Right atrium auricular region (tissue), 2 donors: Measurements from ENCODE around the gene ARID3B. TPM values are rescaled to one million over a fixed set of nuclear protein-coding genes. Genes with fewer than 3 reads are reported as not detected.
"Not testable (repeated sequence)": the region's sequence is repeated elsewhere in the genome, so short reads cannot be mapped to it uniquely, and the experiment has no call there.

Experiments used
- DNase-seq: peaks from one replicate; pipeline ENCODE4 v3.0.0-alpha.2; 2019; ENCODE audit warnings: low spot score
- H3K27ac ChIP-seq, 2 donors: fragments of 200-600 bp; sonication (generic); 1 replicate in 1 of 2; 2 replicates in 1 of 2; pipeline ENCODE4 v1.5.1; 2016 to 2019
- H3K27me3 ChIP-seq, 2 donors: fragments of 200-600 bp; sonication (generic); one replicate each; pipeline versions ENCODE4 v1.5.1 to v1.6.0; 2017 to 2019
- H3K36me3 ChIP-seq: fragments of 200-600 bp; sonication (generic); one replicate; pipeline ENCODE4 v1.5.1; 2016
- H3K4me1 ChIP-seq, 2 donors: fragments of 200-600 bp; sonication (generic); one replicate each; pipeline versions ENCODE4 v1.5.1 to v1.6.0; 2017 to 2019
- H3K4me3 ChIP-seq, 2 donors: fragments of 200-600 bp; sonication (generic); 1 replicate in 1 of 2; 2 replicates in 1 of 2; pipeline ENCODE4 v1.5.1; 2017 to 2019; ENCODE audit warnings: mild to moderate bottlenecking in 1 of 2, moderate library complexity in 1 of 2
- H3K9me3 ChIP-seq, 2 donors: fragments of 200-600 bp; sonication (generic); one replicate each; pipeline ENCODE4 v1.5.1; 2019
- total RNA-seq, 2 donors: library from RNA; depleted of rRNA; stranded (reverse); fragments of >200 nt; gene quantifications; one replicate each; pipeline ENCODE4 v1.1.0, GENCODE V29; 2016
- TF ChIP-seq, protein P1 (sequence below), 2 donors: fragments of 200-600 bp; sonication (generic); IDR thresholded peaks; one replicate each; pipeline ENCODE4 v1.5.1; 2019; ENCODE audit warnings: antibody characterized with exemption in 2 of 2

Gene ARID3B
- total RNA-seq, 2 donors from 2014 or later: 1.8 to 3.5 TPM

GRCh38 chr15:74502301-74502700 is 38.7 kb upstream of the ARID3B start:
- no peak overlapping the region for H3K27ac ChIP-seq
- H3K9me3 ChIP-seq: no peaks in the 10 kb centered on the region
- H3K27me3 ChIP-seq: no peaks in the 10 kb centered on the region
- no peaks in the 10 kb centered on the region for H3K4me1 ChIP-seq
- DNase-seq: no peak
- TF ChIP-seq, protein P1, sequence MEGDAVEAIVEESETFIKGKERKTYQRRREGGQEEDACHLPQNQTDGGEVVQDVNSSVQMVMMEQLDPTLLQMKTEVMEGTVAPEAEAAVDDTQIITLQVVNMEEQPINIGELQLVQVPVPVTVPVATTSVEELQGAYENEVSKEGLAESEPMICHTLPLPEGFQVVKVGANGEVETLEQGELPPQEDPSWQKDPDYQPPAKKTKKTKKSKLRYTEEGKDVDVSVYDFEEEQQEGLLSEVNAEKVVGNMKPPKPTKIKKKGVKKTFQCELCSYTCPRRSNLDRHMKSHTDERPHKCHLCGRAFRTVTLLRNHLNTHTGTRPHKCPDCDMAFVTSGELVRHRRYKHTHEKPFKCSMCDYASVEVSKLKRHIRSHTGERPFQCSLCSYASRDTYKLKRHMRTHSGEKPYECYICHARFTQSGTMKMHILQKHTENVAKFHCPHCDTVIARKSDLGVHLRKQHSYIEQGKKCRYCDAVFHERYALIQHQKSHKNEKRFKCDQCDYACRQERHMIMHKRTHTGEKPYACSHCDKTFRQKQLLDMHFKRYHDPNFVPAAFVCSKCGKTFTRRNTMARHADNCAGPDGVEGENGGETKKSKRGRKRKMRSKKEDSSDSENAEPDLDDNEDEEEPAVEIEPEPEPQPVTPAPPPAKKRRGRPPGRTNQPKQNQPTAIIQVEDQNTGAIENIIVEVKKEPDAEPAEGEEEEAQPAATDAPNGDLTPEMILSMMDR (IDR thresholded peaks at IDR 0.05): no peak
- no peak overlapping the region for H3K4me3 ChIP-seq
- H3K36me3 ChIP-seq: no peaks in the 10 kb centered on the region

- no peaks in the 10 kb centered on the region for H3K36me3 ChIP-seq
- no peak overlapping the region for H3K4me3 ChIP-seq
- TF ChIP-seq, protein P1 (IDR thresholded peaks at IDR 0.05): no peak
- H3K27ac ChIP-seq: no peak overlapping the region
- no peak for DNase-seq
- H3K9me3 ChIP-seq: no peaks in the 10 kb centered on the region
- no peaks in the 10 kb centered on the region for H3K4me1 ChIP-seq
- H3K27me3 ChIP-seq: no peaks in the 10 kb centered on the region
Observed at GRCh38 chr15:74504418-74504817, 36.6 kb upstream of the ARID3B start.

DNA sequence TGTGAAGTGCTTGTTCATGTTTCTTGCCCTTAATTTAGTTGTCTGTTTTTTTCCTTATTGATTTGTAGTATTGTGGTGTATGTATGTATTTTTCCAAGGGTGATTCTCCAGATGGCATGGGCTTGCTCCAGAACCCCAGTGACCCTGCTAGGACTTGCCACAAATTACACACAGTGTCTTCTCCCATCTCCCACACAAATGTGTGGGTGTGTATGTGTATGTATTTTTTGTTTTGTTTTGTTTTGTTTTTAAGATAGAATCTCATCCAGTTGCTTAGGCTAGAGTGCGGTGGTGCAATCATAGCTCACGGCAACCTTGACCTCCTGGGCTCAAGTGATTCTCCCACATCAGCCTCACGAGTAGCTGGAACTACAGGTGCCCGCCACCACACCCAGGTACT is 36.2 kb upstream of the ARID3B start:
- TF ChIP-seq, protein P1 (IDR thresholded peaks at IDR 0.05): no peak
- Histone ChIP-seq H3K27me3 (no peaks in the 10 kb centered on the region), H3K9me3 (no peaks in the 10 kb centered on the region), H3K4me1 (no peaks in the 10 kb centered on the region), H3K4me3 (no peak overlapping the region), H3K36me3 (no peaks in the 10 kb centered on the region), H3K27ac (no peak overlapping the region)
- no peak for DNase-seq

- Histone ChIP-seq H3K27me3 (no peaks in the 10 kb centered on the region), H3K4me1 (no peaks in the 10 kb centered on the region), H3K36me3 (no peaks in the 10 kb centered on the region), H3K4me3 (no peak overlapping the region), H3K27ac (no peak overlapping the region), H3K9me3 (no peaks in the 10 kb centered on the region)
- TF ChIP-seq, protein P1 (IDR thresholded peaks at IDR 0.05): no peak
- no peak for DNase-seq
Observed at GRCh38 chr15:74505837-74506514, 35.0 kb upstream of the ARID3B start.

DNA sequence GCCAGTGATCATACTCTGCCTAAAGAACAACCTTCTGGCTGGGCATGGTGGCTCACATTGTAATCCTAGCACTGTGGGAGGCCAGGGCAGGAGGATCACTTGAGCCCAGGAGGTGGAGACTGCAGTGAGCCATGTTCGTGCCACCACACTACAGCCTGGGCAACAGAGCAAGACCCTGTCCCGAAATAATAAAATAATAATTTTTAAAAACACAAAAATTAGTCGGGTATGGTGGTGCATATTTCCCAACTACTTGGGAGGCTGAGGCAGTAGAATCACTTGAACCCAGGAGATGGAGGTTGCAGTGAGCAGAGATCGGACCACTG is 34.5 kb upstream of the ARID3B start:
- DNase-seq: no peak
- H3K9me3 ChIP-seq: no peaks in the 10 kb centered on the region
- H3K27ac ChIP-seq: no peak overlapping the region
- TF ChIP-seq, protein P1 (IDR thresholded peaks at IDR 0.05): no peak
- no peaks in the 10 kb centered on the region for H3K36me3 ChIP-seq
- no peaks in the 10 kb centered on the region for H3K27me3 ChIP-seq
- no peak overlapping the region for H3K4me3 ChIP-seq
- no peaks in the 10 kb centered on the region for H3K4me1 ChIP-seq

DNA sequence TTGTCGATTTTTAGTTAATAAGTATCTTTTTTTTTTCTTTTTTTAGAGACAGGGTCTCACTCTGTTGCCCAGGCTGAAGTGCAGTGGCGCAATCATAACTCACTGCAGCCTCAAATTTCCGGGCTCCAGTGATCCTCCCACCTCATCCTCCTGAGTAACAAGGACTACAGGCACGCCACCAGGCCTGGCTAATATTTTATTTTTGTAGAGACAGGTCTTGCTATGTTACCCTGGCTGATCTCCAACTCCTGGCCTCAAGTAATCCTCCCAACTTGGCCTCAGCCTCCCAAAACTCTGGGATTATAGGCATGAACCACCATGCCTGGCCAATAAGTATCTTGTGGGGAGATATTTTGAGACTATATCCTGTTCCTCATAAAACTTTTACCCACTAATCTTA is 29.4 kb upstream of the ARID3B start:
- Histone ChIP-seq H3K36me3 (no peaks in the 10 kb centered on the region), H3K9me3 (no peaks in the 10 kb centered on the region), H3K27ac (no peak overlapping the region), H3K27me3 (no peaks in the 10 kb centered on the region), H3K4me1 (no peaks in the 10 kb centered on the region), H3K4me3 (no peak overlapping the region)
- TF ChIP-seq, protein P1 (IDR thresholded peaks at IDR 0.05): no peak
- no peak for DNase-seq

DNA sequence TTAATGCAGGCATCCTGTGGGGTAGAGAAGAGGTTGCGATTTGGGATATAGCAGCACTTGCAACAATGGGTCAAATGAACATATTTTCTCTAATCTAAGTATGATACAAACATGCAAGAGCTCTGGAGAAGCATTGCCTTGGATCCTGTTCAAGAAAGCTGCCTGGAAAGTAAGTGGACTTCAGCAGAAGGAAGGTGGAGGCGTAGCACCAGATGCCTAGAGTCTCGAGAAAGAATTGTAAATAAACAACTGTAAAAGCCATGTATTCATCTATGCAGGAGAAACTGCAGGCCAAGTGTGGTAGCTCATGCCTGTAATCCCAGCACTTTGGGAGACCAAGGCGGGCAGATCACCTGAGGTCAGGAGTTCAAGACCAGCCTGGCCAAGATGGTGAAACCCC is 27.0 kb upstream of the ARID3B start:
- H3K9me3 ChIP-seq, H3K27ac ChIP-seq, H3K27me3 ChIP-seq, H3K36me3 ChIP-seq, DNase-seq, H3K4me1 ChIP-seq, H3K4me3 ChIP-seq: not testable (repeated sequence)
